Measurements from ENCODE around the gene BTNL3.
"Not testable (repeated sequence)": the region's sequence is repeated elsewhere in the genome, so short reads cannot be mapped to it uniquely, and the experiment has no call there.

Gene BTNL3, protein sequence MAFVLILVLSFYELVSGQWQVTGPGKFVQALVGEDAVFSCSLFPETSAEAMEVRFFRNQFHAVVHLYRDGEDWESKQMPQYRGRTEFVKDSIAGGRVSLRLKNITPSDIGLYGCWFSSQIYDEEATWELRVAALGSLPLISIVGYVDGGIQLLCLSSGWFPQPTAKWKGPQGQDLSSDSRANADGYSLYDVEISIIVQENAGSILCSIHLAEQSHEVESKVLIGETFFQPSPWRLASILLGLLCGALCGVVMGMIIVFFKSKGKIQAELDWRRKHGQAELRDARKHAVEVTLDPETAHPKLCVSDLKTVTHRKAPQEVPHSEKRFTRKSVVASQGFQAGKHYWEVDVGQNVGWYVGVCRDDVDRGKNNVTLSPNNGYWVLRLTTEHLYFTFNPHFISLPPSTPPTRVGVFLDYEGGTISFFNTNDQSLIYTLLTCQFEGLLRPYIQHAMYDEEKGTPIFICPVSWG

DNA sequence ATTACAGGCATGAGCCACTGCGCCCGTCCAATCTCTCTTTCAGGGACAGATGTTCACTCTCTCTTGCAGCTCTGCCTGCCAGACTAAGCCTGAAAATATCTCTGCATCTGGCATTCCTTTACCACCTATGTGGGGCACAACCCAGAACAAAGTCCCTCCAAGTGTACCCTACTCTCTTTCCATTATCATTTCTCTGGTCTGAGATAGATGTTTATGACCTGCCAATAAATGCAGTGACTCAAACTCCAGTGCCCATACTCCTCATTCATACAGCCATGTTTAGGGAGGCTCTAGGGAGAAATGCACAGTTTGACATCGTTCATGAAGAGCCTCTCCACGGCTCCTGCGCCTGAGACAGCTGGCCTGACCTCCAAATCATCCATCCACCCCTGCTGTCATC lies at the start of gene BTNL3:
Gene BTNL3 (plus strand): TSS at position 255 of the 400 bp plus-strand sequence. CDS start 183 bp downstream, outside the sequence.
- DNase-seq: no peak

DNA sequence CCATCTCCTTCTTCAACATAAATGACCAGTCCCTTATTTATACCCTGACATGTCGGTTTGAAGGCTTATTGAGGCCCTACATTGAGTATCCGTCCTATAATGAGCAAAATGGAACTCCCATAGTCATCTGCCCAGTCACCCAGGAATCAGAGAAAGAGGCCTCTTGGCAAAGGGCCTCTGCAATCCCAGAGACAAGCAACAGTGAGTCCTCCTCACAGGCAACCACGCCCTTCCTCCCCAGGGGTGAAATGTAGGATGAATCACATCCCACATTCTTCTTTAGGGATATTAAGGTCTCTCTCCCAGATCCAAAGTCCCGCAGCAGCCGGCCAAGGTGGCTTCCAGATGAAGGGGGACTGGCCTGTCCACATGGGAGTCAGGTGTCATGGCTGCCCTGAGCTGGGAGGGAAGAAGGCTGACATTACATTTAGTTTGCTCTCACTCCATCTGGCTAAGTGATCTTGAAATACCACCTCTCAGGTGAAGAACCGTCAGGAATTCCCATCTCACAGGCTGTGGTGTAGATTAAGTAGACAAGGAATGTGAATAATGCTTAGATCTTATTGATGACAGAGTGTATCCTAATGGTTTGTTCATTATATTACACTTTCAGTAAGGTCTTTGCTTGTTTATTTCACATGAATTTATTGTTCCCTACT lies 38.2 kb upstream of the BTNL3 start:
- DNase-seq: no peak

DNA sequence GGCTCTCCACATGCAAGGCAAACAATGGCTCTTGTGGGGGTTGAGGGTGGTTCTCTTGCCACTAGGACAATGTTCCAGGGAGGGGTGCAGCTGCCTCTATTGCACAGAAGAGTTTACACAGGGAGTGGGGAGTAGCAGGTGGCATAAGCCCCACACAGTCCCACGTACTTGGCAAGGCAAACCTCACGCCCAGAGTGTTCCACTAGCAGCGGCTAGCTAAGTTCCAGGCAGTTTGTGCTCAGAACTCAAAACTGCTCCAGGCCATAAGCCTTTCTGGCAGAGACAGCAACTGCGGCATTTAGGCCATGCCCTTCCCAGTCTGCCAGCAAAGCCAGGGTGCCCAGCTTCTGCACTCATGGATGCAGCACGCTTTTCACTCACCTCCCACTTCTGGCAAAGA lies 29.0 kb upstream of the BTNL3 start:
- DNase-seq: no peak

DNA sequence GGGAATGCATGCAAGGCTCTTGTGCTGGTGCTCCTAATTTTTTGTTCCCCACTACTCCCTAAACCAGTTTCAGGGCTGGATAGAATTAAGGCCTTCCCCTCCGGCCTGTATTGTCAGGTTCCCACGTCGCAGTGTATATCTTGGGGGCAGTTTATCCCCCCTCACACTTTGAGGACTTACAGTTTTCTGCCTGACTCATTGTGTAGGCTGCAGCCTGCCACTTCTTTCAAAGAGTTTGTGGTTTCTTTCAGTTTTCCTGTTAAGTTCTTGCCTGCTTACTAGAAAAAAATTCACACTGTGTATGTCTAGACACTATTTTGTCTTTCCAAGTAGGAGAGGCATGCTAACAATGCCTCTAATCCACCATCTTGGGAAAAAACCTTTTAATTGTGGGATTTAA lies 28.4 kb upstream of the BTNL3 start:
- no peak for DNase-seq

DNA sequence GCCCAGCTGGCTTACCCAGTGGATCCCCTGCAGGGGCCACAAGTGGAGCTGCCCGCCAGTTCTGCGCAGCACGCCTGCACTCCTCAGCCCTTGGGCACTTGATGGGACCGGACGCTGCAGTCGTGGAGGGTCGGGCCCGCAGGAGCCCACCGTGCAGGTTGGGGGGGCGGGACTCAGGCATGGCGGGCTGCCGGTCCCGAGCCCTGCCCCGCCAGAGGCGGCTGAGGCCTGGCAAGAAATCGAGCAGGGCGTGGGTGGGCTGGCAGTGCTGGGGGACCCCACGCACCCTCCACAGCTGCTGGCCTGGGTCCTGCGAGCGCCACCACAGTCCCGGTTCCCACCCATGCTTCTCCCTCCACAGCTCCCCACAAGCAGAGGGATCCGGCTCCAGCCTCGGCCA lies 19.2 kb upstream of the BTNL3 start:
- no peak for DNase-seq

DNA sequence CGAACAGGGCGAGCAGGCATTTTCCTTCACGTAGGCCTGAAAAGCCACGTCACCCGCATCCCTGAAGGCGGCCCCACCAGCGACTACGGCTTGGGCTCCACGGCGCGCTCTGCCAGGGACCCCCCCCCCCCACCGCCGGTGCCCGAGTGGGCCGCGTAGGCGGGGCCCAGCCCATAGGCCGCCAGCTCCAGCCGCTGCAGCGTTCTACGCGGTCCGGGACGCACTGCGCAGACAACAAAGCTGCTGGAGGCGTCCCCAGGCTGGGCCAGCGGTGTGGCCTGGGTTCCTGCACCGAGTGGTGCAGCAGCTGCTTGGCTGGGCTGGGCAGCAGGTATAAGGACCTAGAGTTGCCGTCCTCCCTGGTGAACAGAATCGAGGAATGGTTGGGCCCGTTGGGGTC lies 18.3 kb upstream of the BTNL3 start:
- DNase-seq: no peak

DNA sequence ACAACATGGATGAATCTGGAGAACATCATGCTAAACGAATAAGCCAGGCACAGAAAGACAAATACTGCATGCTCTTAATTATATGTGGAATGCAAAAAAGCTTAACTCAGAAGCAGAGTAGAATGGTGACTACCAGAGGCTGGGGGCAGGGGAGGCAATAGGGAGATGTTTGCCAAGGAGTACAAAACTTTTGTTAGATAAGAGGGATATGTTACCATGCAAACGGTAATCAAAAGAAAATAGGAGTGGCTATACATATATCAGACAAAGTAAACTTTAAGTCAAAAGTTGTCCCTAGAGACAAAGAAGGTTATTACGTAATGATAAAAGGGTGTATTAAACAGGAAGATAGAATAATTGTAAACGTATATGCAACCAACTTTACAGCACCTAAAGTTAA lies 17.8 kb upstream of the BTNL3 start:
- DNase-seq: no peak

DNA sequence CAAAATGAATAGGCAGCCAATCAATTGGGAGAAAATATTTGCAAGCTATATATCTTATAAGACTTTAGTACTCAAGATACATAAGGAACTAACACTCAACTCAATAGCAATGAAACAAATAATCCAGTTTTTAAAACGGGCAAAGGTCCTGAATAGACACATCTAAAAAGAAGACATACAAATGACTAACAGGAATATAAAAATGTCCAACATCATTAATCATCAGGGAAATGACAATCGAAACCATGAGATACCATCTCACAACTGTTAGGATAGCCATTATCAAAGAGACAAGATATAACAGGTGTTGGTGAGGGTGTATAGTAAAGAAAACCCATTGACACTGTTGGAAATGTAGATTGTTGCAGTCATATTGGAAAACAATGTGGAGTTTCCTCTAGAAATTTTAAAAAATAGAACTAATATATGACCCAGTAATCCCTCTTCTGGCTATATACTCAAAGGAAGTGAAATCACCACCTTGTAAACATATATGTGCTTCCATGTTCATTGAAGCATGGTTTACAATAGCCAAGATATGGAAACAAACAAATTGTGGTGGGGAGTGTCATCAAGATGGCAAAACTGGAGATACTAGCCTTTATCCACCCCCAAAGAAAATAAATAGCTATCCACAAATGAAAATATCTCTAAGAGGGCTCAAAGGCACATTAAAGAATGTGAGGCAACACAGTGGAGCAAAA lies 13.9 kb upstream of the BTNL3 start:
- DNase-seq: no peak

DNA sequence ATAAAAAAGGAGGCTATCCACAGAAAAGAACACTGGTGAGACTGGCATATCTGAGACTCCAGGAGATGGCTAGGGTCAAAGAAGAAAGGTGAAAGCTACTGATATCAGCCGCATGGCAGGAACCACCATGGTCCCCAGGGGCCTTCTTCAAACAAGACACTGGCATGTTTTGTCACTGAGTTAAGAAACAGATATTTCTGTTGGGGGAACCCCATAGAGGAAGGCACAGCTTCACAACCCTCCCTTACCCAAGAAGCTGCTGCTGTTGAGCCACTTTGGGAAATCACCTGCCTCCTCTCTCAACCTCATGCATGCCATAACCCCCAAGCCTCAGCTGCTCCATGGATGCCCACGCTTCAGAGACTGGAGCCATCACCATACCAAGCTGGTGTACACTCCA lies 13.3 kb upstream of the BTNL3 start:
- no peak for DNase-seq

DNA sequence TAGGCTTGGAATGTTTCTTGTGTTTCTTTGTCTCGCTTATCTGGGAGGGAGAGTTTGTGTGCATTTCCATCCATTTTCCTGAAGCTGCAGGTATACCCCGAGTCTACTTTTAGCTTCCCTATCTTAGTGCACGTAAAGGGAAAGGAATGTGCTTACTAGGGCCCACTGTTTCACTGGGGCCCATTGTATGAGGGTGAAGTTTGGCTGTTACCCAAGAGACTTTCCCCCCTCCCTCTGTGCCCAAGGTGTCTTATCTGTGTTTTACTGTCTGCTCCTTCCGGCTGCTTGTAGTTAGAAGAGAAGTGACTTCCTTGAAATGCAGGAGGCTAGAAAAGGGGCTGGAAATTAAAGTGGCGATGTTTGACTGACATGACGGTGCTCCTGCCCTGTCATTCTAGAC lies 12.1 kb upstream of the BTNL3 start:
- DNase-seq: no peak

DNA sequence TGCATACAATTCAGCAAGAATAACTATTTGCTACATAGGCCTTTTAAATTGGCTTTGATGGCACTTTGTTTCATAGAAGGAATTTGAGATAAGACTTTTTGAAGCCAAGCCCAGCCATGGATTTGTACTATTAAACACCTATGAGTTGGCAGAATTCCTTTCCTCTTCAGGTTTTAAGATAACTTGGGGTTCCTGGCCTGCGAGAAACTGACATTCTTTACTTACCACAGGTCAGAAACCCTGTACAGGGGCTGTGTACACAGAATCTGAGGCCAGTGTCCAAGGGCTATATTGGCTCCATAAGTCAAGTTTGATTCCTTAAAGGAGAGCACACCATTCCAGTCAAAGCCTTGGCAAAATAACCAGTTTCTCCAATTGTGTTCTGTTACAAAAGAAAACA lies 10.8 kb upstream of the BTNL3 start:
- DNase-seq: no peak

DNA sequence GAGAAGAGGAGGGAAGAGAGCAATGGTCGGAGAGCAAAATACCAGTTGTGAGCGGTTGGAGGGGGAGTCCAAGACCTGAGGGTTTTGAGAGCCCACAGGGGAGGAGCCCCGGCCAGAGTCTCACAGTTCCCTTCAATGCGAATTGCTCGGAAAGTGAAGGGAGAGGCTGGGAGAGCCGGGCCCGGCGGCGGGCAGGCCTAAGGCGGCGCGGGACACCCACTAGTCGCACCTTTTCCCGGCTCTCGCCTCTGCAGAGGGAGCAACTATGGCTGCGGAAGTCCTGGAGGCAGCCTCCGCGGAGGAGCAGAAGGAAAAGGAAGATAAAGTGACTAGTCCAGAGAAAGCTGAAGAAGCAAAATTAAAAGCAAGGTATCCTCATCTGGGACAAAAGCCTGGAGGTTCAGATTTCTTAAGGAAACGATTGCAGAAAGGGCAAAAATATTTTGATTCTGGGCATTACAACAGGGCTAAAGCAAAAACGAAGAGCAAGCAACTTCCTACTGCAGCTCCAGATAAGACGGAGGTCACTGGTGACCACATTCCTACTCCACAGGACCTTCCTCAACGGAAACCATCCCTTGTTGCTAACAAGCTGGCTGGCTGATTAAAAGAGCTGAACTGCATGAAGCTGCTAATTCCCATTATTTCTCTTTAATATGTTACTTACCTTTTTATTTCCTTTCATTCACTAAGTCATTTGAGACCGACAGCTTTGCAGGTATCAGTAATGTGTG lies 6.5 kb upstream of the BTNL3 start:
- DNase-seq: no peak

DNA sequence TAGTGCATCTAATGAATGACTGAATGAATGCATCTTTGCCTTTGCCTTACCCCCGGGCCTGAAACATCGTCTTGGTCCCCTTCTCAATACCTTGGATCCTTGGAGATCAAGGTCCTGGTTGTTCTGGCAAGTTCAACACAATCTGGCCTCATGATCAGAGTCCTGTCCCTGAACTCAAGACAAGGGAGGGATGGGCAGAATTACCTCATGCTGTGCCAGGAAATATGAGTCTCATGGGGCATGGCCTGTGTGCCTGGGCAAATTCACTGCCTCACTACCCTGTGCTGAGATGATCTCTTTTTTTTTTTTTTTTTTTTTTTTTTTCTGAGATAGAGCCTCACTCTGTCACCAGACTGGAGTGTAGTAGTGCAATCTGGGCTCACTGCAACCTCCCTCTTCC lies 630 bp upstream of the BTNL3 start:
- no peak for DNase-seq

DNA sequence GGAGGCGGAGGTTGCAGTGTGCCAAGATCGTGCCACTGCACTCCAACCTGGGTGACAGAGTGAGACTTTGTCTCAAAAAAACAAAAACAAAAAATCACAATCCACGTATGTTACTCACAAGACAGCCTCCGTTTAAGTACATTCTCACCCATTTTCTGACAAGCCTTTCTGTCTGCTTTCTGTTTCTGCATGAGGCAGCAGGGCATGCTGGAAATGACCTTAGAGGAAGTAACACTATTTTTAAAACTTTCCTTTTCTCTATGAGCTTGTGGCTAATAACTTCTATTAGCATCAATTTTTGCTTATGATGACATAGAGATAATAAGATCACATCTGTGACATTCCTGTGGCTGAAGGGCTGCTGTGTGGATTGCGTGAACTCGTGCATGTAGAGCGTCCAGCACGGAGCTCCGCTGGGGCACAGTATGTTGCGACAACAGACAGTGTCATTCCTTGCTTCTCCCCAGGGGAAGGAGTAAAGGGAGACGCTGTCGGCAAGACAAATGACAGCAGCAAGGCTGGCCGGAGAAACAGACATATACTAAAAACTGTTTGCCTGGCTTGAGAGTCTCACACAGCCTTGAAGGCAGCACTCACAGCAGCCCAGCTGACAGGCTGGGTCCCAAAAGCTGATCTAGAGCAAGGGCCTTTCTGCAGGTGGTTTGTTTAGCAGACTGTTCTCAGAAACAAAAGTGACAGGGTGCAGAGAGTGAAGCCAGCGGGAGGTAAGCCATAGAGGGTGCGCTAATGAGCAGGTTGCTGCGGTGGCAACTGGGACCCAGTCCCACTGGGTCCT lies 1.6 kb downstream of the BTNL3 start:
- no peak for DNase-seq

DNA sequence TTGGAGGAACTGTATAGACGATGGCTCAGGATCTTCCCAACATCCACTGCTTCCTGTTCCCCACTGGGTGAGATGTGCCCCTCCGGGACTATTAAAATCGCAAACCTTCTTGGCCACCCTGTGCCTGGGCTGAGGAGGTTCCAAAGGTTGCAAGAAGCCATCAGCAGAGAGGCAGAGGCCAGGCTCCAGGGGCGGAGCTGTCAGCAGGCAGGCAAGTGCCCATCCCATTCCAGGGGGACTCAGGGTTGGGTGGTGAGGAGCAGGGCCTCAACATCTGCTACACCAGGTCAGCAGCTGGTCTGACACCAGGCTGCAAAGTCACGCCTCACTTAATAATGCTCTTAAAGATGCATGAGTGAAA lies 2.2 kb downstream of the BTNL3 start:
- no peak for DNase-seq

DNA sequence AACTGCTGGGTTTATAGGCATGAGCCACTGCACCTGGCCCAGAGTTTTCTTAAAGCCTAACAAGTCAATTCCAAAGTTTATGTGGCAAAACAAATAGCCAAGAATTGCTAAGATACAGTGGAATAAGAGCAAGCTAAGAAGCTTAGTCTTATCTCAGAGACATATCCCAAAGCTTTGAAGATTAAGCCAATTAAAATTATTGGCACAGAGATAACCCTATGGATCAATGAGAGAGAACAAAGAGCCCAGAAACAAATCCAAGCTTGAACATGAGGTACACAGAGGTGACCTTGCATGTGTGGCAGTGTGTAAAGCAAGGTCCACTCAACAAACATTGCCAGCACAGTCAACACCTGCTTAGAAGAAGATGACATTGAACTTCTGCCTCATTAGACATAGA lies 13.3 kb downstream of the BTNL3 start:
- DNase-seq: no peak

DNA sequence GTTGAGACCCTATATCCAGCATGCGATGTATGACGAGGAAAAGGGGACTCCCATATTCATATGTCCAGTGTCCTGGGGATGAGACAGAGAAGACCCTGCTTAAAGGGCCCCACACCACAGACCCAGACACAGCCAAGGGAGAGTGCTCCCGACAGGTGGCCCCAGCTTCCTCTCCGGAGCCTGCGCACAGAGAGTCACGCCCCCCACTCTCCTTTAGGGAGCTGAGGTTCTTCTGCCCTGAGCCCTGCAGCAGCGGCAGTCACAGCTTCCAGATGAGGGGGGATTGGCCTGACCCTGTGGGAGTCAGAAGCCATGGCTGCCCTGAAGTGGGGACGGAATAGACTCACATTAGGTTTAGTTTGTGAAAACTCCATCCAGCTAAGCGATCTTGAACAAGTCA lies 17.1 kb downstream of the BTNL3 start:
- DNase-seq: no peak

DNA sequence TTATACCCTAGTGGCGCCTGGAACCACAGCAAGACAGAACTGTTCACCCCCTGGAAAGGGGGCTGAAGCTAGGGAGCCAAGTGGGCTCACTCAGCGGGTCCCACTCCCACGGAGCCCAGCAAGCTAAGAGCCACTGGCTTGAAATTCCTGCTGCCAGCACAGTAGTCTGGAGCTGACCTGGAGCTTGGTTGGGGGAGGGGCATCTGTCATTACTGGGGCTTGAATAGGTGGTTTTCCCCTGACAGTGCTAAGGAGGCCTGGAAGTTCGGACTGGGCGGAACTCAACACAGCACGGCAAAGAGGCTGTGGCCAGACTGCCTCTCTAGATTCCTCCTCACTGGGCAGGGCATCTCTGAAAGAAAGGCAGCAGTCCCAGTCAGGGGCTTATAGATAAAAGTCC lies 19.5 kb downstream of the BTNL3 start:
- DNase-seq: no peak

DNA sequence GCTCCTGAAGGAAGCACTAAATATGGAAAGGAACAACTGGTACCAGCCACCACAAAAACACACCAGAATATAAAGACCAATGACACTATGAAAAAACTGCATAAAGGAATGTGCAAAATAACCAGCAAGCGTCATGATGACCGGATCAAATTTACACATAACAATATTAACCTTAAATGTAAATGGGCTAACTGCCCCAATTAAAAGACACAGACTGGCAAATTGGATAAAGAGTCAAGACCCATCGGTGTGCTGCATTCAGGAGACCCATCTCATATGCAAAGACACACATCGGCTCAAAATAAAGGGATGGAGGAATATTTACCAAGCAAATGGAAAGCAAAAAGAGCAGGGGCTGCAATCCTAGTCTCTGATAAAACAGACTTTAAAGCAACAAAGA lies 21.4 kb downstream of the BTNL3 start:
- not testable (repeated sequence) for DNase-seq

DNA sequence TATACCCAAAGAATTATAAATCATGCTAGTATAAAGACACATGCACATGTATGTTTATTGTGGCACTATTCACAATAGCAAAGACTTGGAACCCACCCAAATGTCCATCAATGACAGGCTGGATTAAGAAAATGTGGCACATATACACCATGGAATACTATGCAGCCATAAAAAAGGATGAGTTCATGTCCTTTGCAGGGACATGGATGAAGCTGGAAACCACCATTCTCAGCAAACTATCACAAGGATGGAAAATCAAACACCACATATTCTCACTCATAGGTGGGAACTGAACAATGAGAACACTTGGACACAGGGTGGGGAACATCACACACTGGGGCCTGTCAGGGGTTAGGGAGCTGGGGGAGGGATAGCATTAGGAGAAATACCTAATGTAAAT lies 26.0 kb downstream of the BTNL3 start:
- DNase-seq: not testable (repeated sequence)

DNA sequence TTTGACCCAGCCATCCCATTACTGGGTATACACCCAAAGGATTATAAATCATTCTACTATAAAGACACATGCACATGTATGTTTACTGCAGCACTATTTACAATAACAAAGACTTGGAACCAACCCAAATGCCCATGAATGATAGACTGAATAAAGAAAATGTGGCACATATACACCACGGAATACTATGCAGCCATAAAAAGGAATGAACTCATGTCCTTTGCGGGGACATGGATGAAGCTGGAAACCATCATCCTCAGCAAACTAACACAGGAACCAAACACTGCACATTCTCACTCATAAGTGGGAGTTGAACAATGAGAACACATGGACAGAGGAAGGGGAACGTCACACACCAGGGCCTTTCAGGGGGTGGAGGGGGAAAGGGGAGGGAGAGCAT lies 28.8 kb downstream of the BTNL3 start:
- not testable (repeated sequence) for DNase-seq

DNA sequence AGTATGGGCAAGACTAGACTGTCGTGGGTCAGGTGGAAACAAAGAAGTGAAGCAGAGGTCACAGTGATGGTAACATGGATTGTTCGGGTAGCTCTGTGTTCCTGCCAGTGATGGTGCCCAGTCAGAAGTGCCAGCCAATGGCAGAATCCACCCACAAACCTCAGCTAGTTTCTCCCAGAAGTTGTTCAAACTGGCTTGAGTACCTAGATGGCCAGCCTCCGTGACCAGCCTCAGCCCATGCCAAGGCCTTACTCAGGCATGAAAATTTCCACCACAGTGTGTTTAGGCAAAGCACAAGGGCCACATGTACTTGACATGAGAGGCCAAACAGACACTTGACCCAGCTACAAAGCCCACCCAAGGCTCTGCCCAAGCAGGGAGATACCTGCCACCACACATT lies 32.0 kb downstream of the BTNL3 start:
- DNase-seq: no peak
